Measurements from ENCODE around the gene KRTAP4-9. TPM values are rescaled to one million over a fixed set of nuclear protein-coding genes. Genes with fewer than 3 reads are reported as not detected.
"Not testable (repeated sequence)": the region's sequence is repeated elsewhere in the genome, so short reads cannot be mapped to it uniquely, and the experiment has no call there.

KRTAP4-9 gene
- total RNA-seq, 1 donor from 2014 or later: not detected

DNA sequence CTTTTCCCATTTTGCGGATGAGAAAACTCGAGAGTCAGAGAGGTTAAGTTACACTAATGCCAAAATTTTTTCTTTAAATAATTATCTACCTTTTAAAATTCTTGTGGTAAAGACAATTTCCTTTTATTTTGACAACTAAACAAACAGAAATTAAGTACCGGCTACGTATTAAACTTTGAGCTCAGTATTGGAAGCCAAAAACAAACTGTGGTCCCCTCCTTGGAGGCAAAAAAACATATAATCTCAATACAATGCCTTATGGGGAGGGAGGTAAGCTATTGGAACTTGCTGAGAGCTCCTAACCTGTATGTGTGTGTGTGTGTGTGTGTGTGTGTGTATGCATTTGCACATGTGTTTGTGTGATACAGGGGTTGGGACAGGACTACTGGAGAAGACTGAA lies 41.7 kb upstream of the KRTAP4-9 start:
- DNase-seq (ENCODE audit: low read depth, low spot score): no peak
- Mint-ChIP-seq H3K27me3 (ENCODE audit: low read depth) (no peaks in the 10 kb centered on the region), H3K9me3 (no peaks in the 10 kb centered on the region), H3K4me3 (no peak overlapping the region), H3K4me1 (peaks cover 8% of the 10 kb centered on the region), H3K36me3 (ENCODE audit: low read depth) (no peaks in the 10 kb centered on the region), H3K27ac (ENCODE audit: unreplicated experiment) (no peak overlapping the region)
- TF ChIP-seq CTCF (conservative IDR thresholded peaks at IDR 0.05): no peak

DNA sequence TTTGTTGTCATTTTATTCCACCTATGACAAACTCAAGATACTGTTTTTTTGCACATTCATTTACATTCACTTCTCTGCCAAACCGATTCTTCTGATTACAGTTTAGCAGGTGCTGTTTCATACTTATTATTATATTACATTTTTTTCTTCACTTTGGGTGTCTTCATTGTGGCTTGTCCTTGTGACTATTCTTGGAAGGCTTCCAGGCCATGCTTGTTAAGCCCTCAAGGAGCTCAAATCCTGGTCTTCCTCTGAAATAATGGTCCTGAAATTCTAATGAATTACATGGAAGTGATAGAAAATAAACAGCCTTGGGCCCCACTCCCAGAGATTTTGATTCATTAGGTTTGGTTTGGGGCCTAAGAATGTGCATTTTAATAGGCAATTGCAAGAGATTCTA lies 40.9 kb upstream of the KRTAP4-9 start:
- H3K36me3 Mint-ChIP-seq (ENCODE audit: low read depth): no peaks in the 10 kb centered on the region
- no peak for DNase-seq (ENCODE audit: low read depth, low spot score)
- no peaks in the 10 kb centered on the region for H3K27me3 Mint-ChIP-seq (ENCODE audit: low read depth)
- H3K27ac Mint-ChIP-seq (ENCODE audit: unreplicated experiment): no peak overlapping the region
- H3K4me3 Mint-ChIP-seq: no peak overlapping the region
- H3K9me3 Mint-ChIP-seq: no peaks in the 10 kb centered on the region
- TF ChIP-seq CTCF (conservative IDR thresholded peaks at IDR 0.05): no peak
- H3K4me1 Mint-ChIP-seq: peaks cover 6% of the 10 kb centered on the region

DNA sequence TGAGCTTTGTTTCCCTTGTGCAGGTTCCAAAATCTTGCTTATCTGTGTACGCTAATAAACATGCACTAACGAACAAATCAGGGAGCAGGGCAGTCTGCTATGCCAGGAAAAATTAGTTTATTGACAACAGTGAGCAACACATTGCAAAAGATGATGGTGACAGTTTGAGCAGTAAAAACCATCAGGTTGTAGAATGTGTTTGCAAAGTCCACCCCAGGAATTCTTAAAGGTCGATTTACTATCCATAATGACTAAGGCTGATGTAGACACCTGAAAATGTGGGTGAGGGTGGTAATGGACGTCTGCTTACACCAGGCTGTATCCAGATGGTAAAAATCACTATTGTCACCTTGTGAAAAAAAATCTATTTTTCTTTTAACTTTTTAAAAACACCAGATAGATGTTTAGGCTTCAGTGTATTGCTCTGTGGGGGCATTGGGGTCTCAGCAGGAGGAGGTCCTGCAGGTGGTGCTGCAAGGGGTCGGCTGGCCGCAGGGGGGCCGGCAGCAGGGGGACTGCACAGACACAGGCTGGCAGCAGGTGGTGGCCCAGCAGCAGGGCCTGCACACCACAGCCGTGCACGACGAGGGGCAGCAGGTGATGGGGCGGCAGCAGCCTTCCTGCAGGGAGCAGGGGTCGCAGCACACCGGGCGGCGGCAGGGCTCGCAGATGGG lies 40.0 kb upstream of the KRTAP4-9 start:
- H3K27me3 Mint-ChIP-seq (ENCODE audit: low read depth); H3K36me3 Mint-ChIP-seq (ENCODE audit: low read depth); H3K4me3 Mint-ChIP-seq; H3K4me1 Mint-ChIP-seq; DNase-seq (ENCODE audit: low read depth, low spot score); H3K27ac Mint-ChIP-seq (ENCODE audit: unreplicated experiment); H3K9me3 Mint-ChIP-seq: not testable (repeated sequence)

DNA sequence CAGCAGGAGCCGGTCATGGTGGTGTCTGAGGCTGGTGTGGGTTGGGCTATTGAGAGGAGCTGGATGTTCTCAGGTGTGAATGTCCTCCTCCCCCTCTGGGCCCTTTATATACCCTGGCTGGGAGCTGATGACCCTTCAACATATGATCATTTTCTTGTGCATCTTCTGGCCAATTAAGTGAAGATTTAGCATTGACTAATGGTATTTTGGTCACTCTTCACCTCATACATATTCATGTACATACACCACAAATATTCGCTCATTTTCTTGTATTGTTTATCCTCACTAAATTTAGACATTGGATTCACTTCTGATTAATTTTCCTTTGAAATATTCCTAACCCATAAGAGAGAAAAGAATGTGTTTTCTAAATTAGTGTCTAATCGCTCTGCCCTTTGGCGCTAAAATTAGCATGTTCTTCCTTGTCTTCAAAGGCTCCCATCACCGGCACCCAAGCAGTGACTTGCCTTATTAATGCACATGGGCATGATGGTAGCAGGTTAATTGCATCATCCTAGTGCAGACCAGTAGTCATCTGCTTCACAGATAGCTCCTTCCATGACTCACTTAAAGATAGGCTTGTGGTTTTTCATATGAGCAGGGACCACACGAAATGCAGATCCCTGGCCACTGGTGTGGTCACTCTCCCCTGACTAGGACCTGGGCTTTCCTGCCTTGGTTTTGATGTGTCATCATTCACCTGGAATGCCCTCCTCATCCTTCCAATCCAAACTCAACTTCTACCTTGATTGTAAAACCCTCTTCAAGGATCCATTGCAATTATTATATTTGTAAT lies 39.2 kb upstream of the KRTAP4-9 start, which contains the start of gene KRTAP2-4:
TSS of gene KRTAP2-4 (minus strand) at position 51 of the 796 bp plus-strand sequence. CDS start at position 17, 34 bp downstream.
- no peaks in the 10 kb centered on the region for H3K4me1 Mint-ChIP-seq

GRCh38 chr17:41067281-41067680 lies 37.9 kb upstream of the KRTAP4-9 start:
- DNase-seq (ENCODE audit: low read depth, low spot score): no peak
- Mint-ChIP-seq H3K27ac (ENCODE audit: unreplicated experiment) (no peak overlapping the region), H3K27me3 (ENCODE audit: low read depth) (no peaks in the 10 kb centered on the region), H3K36me3 (ENCODE audit: low read depth) (no peaks in the 10 kb centered on the region), H3K4me3 (no peak overlapping the region), H3K4me1 (no peaks in the 10 kb centered on the region), H3K9me3 (no peaks in the 10 kb centered on the region)
- TF ChIP-seq CTCF (conservative IDR thresholded peaks at IDR 0.05): no peak

More for the DNA sequence above, 39.2 kb upstream of the KRTAP4-9 start, which contains the start of gene KRTAP2-4:
- Mint-ChIP-seq H3K4me3 (no peak within 1 kb of the TSS), H3K27ac (ENCODE audit: unreplicated experiment) (no peak within 1 kb of the TSS), H3K27me3 (ENCODE audit: low read depth) (no peaks in the 10 kb centered on the region), H3K36me3 (ENCODE audit: low read depth) (no peaks in the 10 kb centered on the region), H3K9me3 (no peaks in the 10 kb centered on the region)
- no peak for DNase-seq (ENCODE audit: low read depth, low spot score)
- no peak for TF ChIP-seq CTCF (conservative IDR thresholded peaks at IDR 0.05)

DNA sequence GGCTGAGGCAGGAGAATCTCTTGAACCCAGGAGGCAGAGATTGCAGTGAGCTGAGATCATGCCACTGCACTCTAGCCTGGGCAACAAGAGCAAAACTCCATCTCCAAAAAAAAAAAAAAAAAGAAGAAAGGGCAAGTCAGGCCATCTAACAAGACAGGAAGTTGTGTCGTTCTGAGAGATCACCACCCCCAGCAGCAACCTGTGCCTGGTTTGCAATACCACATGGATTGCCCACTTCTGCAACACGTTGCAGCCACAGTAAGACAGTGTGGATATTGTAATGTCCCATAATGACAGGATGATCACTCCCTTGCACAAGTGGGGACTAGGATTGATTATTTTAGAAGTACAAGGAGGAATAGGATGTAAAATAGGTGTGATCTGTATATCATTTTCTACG lies 36.2 kb upstream of the KRTAP4-9 start:
- Mint-ChIP-seq H3K4me3 (no peak overlapping the region), H3K4me1 (no peaks in the 10 kb centered on the region), H3K27me3 (ENCODE audit: low read depth) (no peaks in the 10 kb centered on the region), H3K9me3 (no peaks in the 10 kb centered on the region), H3K27ac (ENCODE audit: unreplicated experiment) (no peak overlapping the region), H3K36me3 (ENCODE audit: low read depth) (no peaks in the 10 kb centered on the region)
- TF ChIP-seq CTCF (conservative IDR thresholded peaks at IDR 0.05): no peak
- DNase-seq (ENCODE audit: low read depth, low spot score): no peak
